Osteoblast (primary cell): ENCODE data around the gene TMEM255B. TPM values are rescaled to one million over a fixed set of nuclear protein-coding genes. Genes with fewer than 3 reads are reported as not detected.

Source experiments
- DNase-seq: peaks from one replicate; pipeline ENCODE4 v3.0.0; 2011; ENCODE audit warnings: low spot score, mixed read lengths; ENCODE audit not compliant: insufficient read length; ENCODE audit errors: missing footprints
- H2AFZ ChIP-seq: 2 replicates; pipeline ENCODE4 v1.6.0; 2011; ENCODE audit warnings: mild to moderate bottlenecking, low read length
- H3K27ac ChIP-seq: 2 replicates; pipeline ENCODE4 v1.5.1; 2011; ENCODE audit warnings: mild to moderate bottlenecking, low read depth, low read length, moderate library complexity
- H3K27me3 ChIP-seq: 2 replicates; pipeline ENCODE4 v1.6.0; 2012; ENCODE audit warnings: mild to moderate bottlenecking, control low read depth, inconsistent platforms, low read length, moderate library complexity; ENCODE audit not compliant: insufficient read depth
- H3K36me3 ChIP-seq: 2 replicates; pipeline ENCODE4 v1.5.1; 2011; ENCODE audit warnings: mild to moderate bottlenecking, low read length, control low read depth, moderate library complexity; ENCODE audit not compliant: insufficient read depth
- H3K4me1 ChIP-seq: 2 replicates; pipeline ENCODE4 v1.5.1; 2011; ENCODE audit warnings: mild to moderate bottlenecking, low read length, control low read depth, moderate library complexity; ENCODE audit not compliant: insufficient read depth
- H3K4me2 ChIP-seq: 2 replicates; pipeline ENCODE4 v1.6.0; 2011; ENCODE audit warnings: mild to moderate bottlenecking, low read length; ENCODE audit not compliant: insufficient read depth
- H3K4me3 ChIP-seq: fragments of 200-600 bp; sonication (generic); 3 replicates; pipeline ENCODE4 v1.5.1; 2012; ENCODE audit warnings: mild to moderate bottlenecking, low read length, inconsistent platforms; ENCODE audit not compliant: insufficient read depth
- H3K79me2 ChIP-seq: 2 replicates; pipeline ENCODE4 v1.6.0; 2012; ENCODE audit warnings: mild to moderate bottlenecking, low read length, control low read depth, inconsistent platforms; ENCODE audit not compliant: insufficient read depth
- H3K9me3 ChIP-seq: 2 replicates; pipeline ENCODE4 v1.5.1; 2011; ENCODE audit warnings: low read depth, low read length, control low read depth
- H4K20me1 ChIP-seq: 2 replicates; pipeline ENCODE4 v1.6.0; 2012; ENCODE audit warnings: mild to moderate bottlenecking, low read length, control low read depth; ENCODE audit not compliant: insufficient read depth
- CTCF ChIP-seq: IDR thresholded peaks from 2 replicates; pipeline ENCODE4 v1.5.1; 2011; ENCODE audit warnings: mild to moderate bottlenecking, low read depth, low read length, moderate library complexity; ENCODE audit errors: extremely low read depth
- total RNA-seq: library from RNA; depleted of rRNA; stranded (reverse); fragments of >200 nt; gene quantifications from 2 replicates; pipeline ENCODE4 v1.2.3, GENCODE V29; 2012

The TMEM255B gene
- total RNA-seq, 1 donor: 1.8 TPM

GRCh38 chr13:113814435-113814821 is 55.4 kb downstream of the TMEM255B start:
- Histone ChIP-seq H3K4me3 (no peak overlapping the region), H3K27me3 (no peaks in the 10 kb centered on the region)
- DNase-seq: peak; percentile 97

GRCh38 chr13:113815151-113816058 is 56.4 kb downstream of the TMEM255B start:
- Histone ChIP-seq H3K4me3 (no peak overlapping the region), H3K4me2 (no peak overlapping the region), H4K20me1 (peaks cover 8% of the 10 kb centered on the region), H3K79me2 (no peaks in the 10 kb centered on the region), H3K9me3 (no peaks in the 10 kb centered on the region), H2AFZ (no peak overlapping the region), H3K4me1 (peaks cover 25% of the 10 kb centered on the region), H3K27ac (no peak overlapping the region), H3K36me3 (peaks cover 9% of the 10 kb centered on the region), H3K27me3 (no peaks in the 10 kb centered on the region)
- DNase-seq: no peak
- no peak for TF ChIP-seq CTCF

More at GRCh38 chr13:113814435-113814821, 55.4 kb downstream of the TMEM255B start:
- H2AFZ ChIP-seq: no peak overlapping the region
- H3K79me2 ChIP-seq: no peaks in the 10 kb centered on the region
- no peak for TF ChIP-seq CTCF
- no peak overlapping the region for H3K27ac ChIP-seq
- peaks cover 25% of the 10 kb centered on the region for H3K4me1 ChIP-seq
- H4K20me1 ChIP-seq: peaks cover 4% of the 10 kb centered on the region
- no peaks in the 10 kb centered on the region for H3K36me3 ChIP-seq
- H3K9me3 ChIP-seq: peaks cover 5% of the 10 kb centered on the region
- peak overlapping the region; percentile 43 for H3K4me2 ChIP-seq

DNA sequence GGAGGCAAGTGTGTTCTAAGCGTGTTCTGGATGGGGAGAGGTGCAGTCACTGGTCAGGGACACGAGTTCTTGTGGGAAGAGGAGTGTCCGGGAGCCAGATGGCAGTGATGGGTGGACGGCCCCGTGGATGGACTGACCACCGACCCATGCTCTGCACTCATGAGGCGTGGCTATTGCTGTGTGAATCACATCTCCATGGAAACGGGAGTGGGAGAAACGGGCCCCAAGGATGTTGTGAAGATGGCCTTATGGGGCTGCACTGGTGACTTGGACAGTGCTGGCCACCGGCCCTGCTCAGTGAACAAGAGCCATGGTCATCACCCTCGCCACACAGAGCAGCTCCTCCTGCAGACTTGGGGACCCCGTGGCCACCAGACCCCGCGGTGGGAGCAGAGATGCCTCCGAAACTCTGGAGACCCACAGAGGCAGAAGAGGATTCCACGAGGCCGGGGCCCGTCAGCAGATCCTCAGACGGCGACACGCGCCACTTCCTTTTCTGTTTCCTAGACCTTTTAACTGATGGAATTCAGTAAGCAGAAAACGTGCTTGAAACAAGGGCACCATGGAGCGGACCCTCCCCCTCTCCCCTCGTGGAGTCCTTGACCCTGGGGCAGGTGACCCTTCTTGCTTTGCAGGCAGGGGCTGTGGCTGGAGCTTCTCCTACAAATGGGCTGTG is 57.4 kb downstream of the TMEM255B start:
- H3K79me2 ChIP-seq: no peaks in the 10 kb centered on the region
- H3K27ac ChIP-seq: no peak overlapping the region
- H3K27me3 ChIP-seq: no peaks in the 10 kb centered on the region
- no peak for DNase-seq
- H3K4me2 ChIP-seq: no peak overlapping the region
- H3K4me1 ChIP-seq: peaks cover 35% of the 10 kb centered on the region
- H3K9me3 ChIP-seq: no peaks in the 10 kb centered on the region
- H3K4me3 ChIP-seq: no peak overlapping the region
- peaks cover 13% of the 10 kb centered on the region for H4K20me1 ChIP-seq
- H2AFZ ChIP-seq: no peak overlapping the region
- TF ChIP-seq CTCF: no peak
- peaks cover 14% of the 10 kb centered on the region for H3K36me3 ChIP-seq
